Fibroblast of lung (primary cell): ENCODE measurements around the gene ALDH1A1.

Experiments
- EZH2 ChIP-seq: IDR thresholded peaks from 2 replicates; pipeline ENCODE4 v1.5.1; 2012; ENCODE audit warnings: low read length, control low read depth, mild to moderate bottlenecking; ENCODE audit errors: missing control alignments
- TF ChIP-seq, protein P1 (sequence below), 2 donors: IDR thresholded peaks in 1 of 2; conservative IDR thresholded peaks in 1 of 2; 1 replicate in 1 of 2; 2 replicates in 1 of 2; pipeline ENCODE4 v1.5.1; 2011 to 2012; ENCODE audit warnings: low read length in 2 of 2, control low read depth in 1 of 2, inconsistent platforms in 1 of 2, low read depth in 1 of 2, mild to moderate bottlenecking in 1 of 2

DNA sequence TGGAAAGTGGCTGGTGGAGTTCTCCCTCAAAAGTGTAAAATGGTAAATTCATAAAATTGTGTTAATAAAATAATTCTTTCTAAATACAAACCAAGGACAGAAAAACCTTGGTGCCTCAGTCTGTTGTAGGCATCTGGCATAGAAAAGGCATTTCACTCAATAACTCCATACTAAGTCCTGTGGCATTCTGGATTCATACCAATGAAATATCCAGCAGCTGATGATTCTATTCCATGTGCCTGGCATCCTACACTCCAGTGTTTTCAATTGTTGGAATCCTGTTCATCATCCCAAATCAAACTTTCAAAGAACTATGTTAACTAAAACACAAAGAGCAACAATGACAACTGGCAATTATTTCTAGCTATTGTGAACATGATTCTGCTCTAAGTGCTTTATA lies 21.6 kb upstream of the ALDH1A1 start:
- no peak for TF ChIP-seq EZH2
- TF ChIP-seq, protein P1, sequence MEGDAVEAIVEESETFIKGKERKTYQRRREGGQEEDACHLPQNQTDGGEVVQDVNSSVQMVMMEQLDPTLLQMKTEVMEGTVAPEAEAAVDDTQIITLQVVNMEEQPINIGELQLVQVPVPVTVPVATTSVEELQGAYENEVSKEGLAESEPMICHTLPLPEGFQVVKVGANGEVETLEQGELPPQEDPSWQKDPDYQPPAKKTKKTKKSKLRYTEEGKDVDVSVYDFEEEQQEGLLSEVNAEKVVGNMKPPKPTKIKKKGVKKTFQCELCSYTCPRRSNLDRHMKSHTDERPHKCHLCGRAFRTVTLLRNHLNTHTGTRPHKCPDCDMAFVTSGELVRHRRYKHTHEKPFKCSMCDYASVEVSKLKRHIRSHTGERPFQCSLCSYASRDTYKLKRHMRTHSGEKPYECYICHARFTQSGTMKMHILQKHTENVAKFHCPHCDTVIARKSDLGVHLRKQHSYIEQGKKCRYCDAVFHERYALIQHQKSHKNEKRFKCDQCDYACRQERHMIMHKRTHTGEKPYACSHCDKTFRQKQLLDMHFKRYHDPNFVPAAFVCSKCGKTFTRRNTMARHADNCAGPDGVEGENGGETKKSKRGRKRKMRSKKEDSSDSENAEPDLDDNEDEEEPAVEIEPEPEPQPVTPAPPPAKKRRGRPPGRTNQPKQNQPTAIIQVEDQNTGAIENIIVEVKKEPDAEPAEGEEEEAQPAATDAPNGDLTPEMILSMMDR (conservative IDR thresholded peaks at IDR 0.05 in 1 of 2, IDR thresholded peaks at IDR 0.05 in 1 of 2; ENCODE audit: low read depth in 1 of 2, low read length in 2 of 2) = no peak
